Coronary artery (tissue), 2 donors: ENCODE data around the gene XPOT.

Experiments used
- DNase-seq: peaks from one replicate; pipeline ENCODE4 v3.0.0-alpha.2; 2017; ENCODE audit warnings: low spot score
- H3K27ac ChIP-seq, 2 donors: fragments of 200-600 bp; sonication (generic); one replicate each; pipeline ENCODE4 v1.5.1; 2016 to 2019
- H3K4me3 ChIP-seq: fragments of 200-600 bp; sonication (generic); 2 replicates; pipeline ENCODE4 v1.5.1; 2016; ENCODE audit warnings: mild to moderate bottlenecking, moderate library complexity
- CTCF ChIP-seq: fragments of 200-600 bp; sonication (generic); IDR thresholded peaks from one replicate; pipeline ENCODE4 v1.5.1; 2019; ENCODE audit warnings: antibody characterized with exemption

Gene XPOT

GRCh38 chr12:64407342-64408223 is 3.4 kb downstream of the XPOT start:
- DNase-seq, result no peak
- Histone ChIP-seq H3K4me3 (no peak overlapping the region), H3K27ac (no peak overlapping the region)
- TF ChIP-seq CTCF, result no peak

- Histone ChIP-seq H3K27ac (no peak overlapping the region), H3K4me3 (no peak overlapping the region)
- no peak for DNase-seq
- TF ChIP-seq CTCF, result no peak
These were observed 7.2 kb downstream of the XPOT start for GRCh38 chr12:64411427-64411826.

GRCh38 chr12:64412459-64412858 is 8.3 kb downstream of the XPOT start:
- DNase-seq, result no peak
- TF ChIP-seq CTCF, result no peak
- Histone ChIP-seq H3K4me3 (no peak overlapping the region), H3K27ac (no peak overlapping the region)

GRCh38 chr12:64413884-64414283 is 9.7 kb downstream of the XPOT start:
- no peak for TF ChIP-seq CTCF
- no peak overlapping the region for H3K27ac ChIP-seq
- no peak for DNase-seq

GRCh38 chr12:64418209-64418608 is 14.0 kb downstream of the XPOT start:
- no peak for TF ChIP-seq CTCF
- no peak overlapping the region for H3K4me3 ChIP-seq

More at GRCh38 chr12:64413884-64414283, 9.7 kb downstream of the XPOT start:
- H3K4me3 ChIP-seq, result no peak overlapping the region

GRCh38 chr12:64419696-64420095 is 15.5 kb downstream of the XPOT start:
- no peak overlapping the region for H3K27ac ChIP-seq
- no peak for DNase-seq
- H3K4me3 ChIP-seq, result no peak overlapping the region
- no peak for TF ChIP-seq CTCF

More at GRCh38 chr12:64418209-64418608, 14.0 kb downstream of the XPOT start:
- no peak overlapping the region for H3K27ac ChIP-seq
- no peak for DNase-seq

- TF ChIP-seq CTCF, result no peak
- no peak overlapping the region for H3K27ac ChIP-seq
- H3K4me3 ChIP-seq, result no peak overlapping the region
These were observed 23.8 kb downstream of the XPOT start for GRCh38 chr12:64427988-64428387.

More at GRCh38 chr12:64427988-64428387, 23.8 kb downstream of the XPOT start:
- no peak for DNase-seq
